NCI-H510A treated with DMSO at 0.1 percent for 48 hours (cell line): ENCODE results near the gene EBF3.

Source experiments
- DNase-seq: peaks from one replicate; lab custom pipeline; 2025; lab: John Stamatoyannopoulos, UW

Gene EBF3

DNA sequence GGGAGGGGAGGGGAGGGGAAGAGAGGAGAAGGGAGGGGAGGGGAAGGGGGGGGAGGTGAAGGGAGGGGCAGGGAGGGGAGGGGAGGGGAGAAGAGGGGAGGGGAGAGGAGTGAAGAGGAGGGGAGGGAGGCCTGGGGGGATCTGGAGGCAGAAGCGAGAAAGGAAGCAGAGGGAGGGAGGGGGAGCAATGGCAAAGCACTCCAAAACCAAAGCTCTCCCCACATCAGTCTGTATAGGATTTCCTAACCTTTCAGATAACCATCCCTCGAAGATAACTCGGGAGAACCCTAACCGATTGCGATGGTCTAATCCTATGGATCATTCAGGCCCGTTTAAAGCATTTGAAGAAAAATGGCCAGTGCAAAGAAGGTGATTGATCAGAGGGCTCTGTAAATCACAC is 19.0 kb downstream of the EBF3 start:
- DNase-seq = no peak

GRCh38 chr10:129944456-129944855 is 19.6 kb downstream of the EBF3 start:
- DNase-seq = no peak

DNA sequence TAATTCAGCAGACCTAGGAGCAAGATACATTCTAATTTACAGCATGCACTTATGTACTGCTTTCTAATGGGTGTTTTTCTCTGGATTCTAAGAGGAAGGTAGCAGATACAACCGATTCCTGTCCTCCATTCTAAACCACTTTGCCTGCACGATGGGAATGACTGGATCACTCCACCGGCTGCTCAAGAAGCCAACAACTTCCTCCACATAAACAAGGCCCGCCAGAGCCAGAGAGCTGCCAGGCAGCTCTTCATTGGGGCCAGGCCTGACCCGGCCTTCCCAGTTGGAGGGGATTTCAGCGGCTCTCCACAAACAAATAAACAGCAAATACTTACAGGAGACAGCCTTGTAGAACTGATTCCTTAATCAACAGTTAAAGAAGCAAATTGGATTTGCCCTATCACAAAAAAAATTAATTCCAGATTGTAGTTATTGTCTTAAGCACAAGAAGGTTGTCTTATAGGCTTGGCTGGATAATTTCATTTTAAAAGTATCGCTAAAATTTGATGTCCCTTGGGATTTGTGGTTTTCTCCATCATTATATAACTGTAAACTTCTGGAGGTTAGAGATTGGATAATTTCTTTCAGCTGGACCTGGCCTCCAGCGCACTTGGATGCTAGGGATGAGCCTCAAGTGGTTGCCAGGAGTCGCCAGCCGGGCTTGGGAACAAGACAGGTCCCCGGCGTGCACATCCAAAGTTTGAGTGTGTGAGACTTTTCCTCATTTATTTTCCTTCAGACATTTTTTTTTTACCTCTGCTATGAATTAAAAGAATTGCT is 20.9 kb downstream of the EBF3 start:
- DNase-seq = no peak

DNA sequence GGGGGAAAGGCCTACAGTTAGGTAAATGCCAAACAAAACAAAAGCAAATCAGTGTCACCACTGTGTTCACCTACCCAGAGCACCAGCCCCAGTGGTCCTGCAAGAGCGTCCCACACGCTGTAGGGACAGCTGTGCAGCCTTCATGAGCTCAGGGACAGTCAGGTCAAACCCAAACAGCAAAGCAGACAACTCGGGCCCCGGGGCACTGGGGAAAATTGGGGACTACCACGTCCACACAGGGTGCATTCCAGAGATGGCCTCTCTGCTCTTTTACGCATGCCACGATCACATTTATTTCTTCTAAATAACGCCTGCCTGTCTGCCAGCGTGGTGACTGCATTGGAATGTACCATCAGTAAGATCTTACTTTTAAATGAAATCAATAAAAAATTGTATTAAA is 21.7 kb downstream of the EBF3 start:
- no peak for DNase-seq

- no peak for DNase-seq
Observed at GRCh38 chr10:129942019-129942277, 22.1 kb downstream of the EBF3 start.

GRCh38 chr10:129941199-129942018 is 22.7 kb downstream of the EBF3 start:
- no peak for DNase-seq

DNA sequence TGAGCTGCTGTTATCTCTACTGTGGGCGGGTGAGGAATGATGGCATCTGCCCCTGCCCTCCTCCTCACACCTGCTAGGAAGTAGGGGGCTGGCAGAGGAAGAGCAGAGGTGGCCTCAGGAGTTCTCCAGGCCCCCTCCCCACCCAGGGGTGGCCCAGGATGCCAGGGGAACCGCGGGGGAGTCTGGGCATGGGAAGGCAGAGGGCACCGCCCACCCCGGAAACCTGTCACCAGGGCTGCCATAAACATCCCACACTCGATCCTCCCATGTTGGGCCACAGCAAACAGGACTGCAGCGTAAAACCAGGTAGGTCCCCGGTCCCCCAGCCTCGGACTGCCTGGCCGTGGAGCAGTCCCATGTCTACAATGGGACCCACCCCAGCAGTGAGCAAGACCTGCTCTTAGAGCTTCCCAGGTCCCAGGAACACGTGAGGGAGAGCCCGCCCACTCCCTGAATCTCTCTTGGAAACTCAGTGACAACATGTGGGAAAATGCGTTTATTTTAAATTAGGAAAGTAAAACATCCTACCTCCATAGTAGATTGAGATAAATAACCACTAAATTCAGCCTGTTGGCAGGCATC is 23.4 kb downstream of the EBF3 start:
- DNase-seq = no peak

DNA sequence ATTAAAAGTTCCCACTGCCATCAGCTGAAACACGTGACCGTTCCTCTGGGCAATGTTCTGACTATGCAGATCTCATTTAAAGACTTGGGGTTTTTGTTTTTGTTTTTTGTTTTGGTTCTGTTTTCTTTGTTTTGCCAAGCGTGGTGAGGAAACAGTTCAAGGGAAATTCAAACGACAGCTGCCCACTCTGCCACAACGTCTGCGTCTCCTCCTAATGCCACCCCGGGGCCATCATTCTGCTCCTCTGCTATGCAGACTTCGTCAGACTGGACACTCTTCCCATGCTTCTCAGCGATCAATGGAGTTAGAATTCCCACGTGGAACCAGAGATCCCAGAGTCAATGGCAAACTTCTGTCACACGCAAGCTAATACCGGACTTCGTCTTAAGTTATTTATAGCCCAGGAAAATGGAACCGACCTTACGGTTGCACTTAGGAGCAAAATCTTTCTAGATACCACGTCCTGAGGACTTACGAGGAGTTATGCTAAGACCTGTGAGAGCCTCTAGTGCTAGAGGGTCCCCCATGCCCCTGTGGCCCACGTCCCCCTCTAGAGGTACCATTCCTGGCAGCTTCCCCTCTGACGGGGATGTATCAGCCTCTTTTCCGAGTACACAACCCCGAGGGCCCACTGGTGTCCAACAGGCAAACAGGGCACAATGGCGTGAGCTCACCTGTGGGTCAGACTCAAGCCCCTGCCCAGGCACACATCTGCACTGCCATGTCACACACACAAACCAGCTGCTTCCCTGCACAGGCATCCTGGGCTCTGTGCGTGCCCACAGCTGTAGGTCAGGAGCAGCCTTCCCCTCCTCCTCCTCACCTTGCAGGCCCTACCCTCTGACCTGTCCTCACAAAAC is 24.4 kb downstream of the EBF3 start:
- DNase-seq = no peak

DNA sequence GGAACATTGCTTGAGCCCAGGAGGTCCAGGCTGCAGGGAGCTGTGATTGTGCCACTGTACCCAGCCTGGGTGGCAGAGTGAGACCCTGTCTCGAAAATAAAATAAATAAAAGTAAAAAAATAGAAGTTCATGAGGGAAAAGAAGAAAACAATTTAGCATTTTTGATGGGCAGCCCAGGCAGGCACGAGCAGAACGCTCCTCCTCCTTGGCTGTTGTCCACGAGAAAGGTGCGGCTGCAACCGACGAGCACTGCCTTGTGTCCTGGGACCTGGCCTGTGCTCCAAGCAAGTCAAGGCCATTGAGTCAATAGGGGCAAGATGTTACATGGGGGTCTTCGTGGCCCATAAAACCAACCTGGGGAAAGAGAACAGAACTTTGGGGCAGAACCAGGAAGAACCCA is 25.6 kb downstream of the EBF3 start:
- no peak for DNase-seq

DNA sequence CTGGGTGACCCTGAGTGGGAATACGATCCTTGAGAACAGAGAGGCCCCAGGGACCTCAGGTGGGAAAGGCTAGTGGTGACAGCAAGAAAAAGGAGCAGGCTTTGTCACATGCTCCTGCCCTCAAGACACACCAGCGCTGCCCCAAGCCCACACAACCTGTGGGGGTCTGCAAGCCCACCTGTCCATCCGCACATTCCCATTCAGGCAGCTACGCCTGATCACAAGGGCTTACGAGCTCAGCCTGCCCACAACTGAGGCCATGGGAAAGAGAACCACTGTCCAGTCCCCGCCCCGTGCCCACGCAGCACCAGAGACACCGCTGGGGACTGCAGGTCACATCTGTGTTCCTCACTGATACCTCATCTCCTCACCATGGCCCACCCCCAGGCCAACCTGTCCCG is 26.7 kb downstream of the EBF3 start:
- DNase-seq = no peak

- DNase-seq = no peak
Observed at GRCh38 chr10:129936923-129937300, 27.2 kb downstream of the EBF3 start.

GRCh38 chr10:129936266-129936922 is 27.7 kb downstream of the EBF3 start:
- DNase-seq = no peak

DNA sequence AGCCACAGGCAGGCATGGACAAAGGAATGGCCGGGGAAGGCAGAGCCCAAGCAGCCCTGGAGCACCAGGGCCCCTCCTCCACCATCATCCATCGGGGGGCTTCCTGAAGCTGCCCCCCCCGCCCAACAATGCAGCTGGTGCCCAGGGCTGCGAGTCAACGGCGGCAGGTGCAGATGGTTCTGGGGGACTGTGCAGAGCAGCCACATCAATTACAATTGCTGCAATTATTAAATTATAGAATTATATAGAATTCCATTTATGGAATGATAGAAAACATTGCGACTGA is 28.3 kb downstream of the EBF3 start:
- no peak for DNase-seq

GRCh38 chr10:129935102-129935866 is 28.8 kb downstream of the EBF3 start:
- no peak for DNase-seq

DNA sequence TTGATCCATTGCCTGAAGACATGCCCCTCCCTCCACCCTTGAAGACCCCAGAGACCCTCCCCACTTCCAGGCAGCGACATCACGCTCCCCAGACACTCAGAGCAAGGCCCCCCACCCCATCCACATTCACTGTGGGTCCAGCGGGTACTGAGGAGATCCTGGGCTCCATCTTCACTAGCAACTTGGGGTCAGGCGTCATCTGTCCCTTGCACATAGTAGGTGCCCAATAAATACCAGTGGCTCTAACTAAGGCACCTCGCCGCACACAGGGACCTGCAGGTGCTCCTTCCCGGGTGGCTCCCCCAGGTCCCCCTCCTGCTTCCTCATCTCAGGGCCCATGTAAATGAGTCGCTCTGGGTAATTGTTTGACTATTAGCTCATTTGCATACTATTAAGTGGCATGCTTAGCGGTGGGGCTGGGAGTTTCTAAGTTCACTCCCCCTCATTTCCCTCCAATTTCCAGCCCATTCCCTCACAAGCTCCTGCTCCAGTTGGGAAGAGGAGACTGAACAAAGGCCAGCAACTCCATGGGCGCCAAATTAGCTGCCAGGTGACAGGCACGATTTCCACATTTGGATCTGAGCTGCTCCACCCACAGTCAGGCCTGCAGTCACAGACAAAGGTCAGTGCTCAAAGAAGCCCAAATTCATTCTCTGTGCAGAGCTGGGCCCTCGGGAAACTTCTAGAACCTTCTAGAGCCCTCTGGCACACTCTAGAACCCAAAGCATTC is 29.7 kb downstream of the EBF3 start:
- DNase-seq = no peak

DNA sequence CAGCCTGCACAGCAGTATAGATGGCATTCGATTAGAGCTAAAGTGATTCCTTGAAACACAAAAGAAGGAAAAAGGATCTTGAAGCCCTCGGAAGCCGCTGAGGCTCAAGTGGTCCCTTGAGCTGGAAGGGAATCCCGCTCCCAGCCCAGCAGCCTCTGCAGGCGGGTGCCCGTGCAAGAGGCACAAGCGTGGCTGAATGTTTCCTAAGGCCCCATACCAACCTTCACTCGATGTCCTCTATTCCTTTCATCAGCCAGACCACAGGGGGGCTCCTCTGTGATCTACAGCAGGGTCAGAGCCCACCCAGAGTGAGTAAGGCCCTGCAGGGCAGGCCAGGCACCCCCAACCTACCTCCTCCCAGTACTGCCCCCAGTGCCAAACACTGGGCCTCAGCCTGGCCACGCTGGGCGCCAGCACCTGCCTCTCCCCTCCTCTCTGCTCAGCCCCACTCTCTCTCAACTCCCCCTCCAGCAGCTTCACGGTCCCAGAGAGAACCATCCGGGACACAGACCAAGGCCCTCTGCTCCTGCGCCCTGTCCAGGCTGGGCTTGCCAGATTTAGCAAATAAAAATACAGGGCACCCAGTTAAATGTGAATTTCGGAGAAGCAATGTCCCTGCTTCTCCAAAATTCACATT is 30.5 kb downstream of the EBF3 start:
- no peak for DNase-seq

GRCh38 chr10:129932751-129933433 is 31.2 kb downstream of the EBF3 start:
- DNase-seq = no peak

GRCh38 chr10:129932182-129932581 is 31.9 kb downstream of the EBF3 start:
- DNase-seq = no peak
